K562 treated with DMSO at 1 percent for 24 hours (cell line): Measurements from ENCODE around the gene ALDH1A3. TPM values are rescaled to one million over a fixed set of nuclear protein-coding genes. Genes with fewer than 3 reads are reported as not detected.

Experiments used
- total RNA-seq: library from RNA; unstranded; fragments of 300-600 nt; gene quantifications from 2 replicates; pipeline ENCODE4 v1.2.3, GENCODE V29; 2022; ENCODE audit warnings: low read depth; ENCODE audit not compliant: insufficient read depth

Gene ALDH1A3
- total RNA-seq, result not detected in 2 replicates

GRCh38 chr15:100879464-100880138 is at the start of gene ALDH1A3:
TSS of gene ALDH1A3 (plus strand) at chr15:100879831. CDS start at chr15:100879908, 77 bp downstream.

GRCh38 chr15:100918690-100919480 is 39.3 kb downstream of the ALDH1A3 start, which contains the start of gene LRRK1:
TSS of gene LRRK1 (plus strand) at chr15:100919357. CDS start at chr15:100924633, 5,276 bp downstream.

Other genes starting within 250 kb of the ALDH1A3 start
- 0.36 and 0.42 TPM in 2 replicates for gene LRRK1, start 39.5 kb downstream of the ALDH1A3 start, total RNA-seq